ENCODE measurements around the gene GMEB2.
"Not testable (repeated sequence)": the region's sequence is repeated elsewhere in the genome, so short reads cannot be mapped to it uniquely, and the experiment has no call there.

GMEB2 gene

GRCh38 chr20:63611646-63612045 is 15.3 kb downstream of the GMEB2 start:
- H3K4me1 ChIP-seq (ENCODE audit: control insufficient read depth, insufficient read depth, low read length, poor library complexity, severe bottlenecking) = no peaks in the 10 kb centered on the region
- H3K36me3 ChIP-seq (ENCODE audit: control insufficient read depth, insufficient read depth, low read length) = peaks cover 37% of the 10 kb centered on the region
- H3K4me3 ChIP-seq (ENCODE audit: extremely low read depth, insufficient read depth, low read length, poor library complexity, severe bottlenecking) = no peak overlapping the region
- 95 to 98% methylated on average over 8 to 10 of the region's 10 CpGs for WGBS, 2 experiments (ENCODE audit: insufficient coverage in 2 of 2)
- H3K27ac ChIP-seq (ENCODE audit: low read depth, low read length, severe bottlenecking) = no peak overlapping the region
- peaks cover 13% of the 10 kb centered on the region for H3K9me3 ChIP-seq (ENCODE audit: control insufficient read depth, low read length)

- WGBS, 2 experiments (ENCODE audit: insufficient coverage in 2 of 2) = 93 to 95% methylated on average over 16 of the region's 17 CpGs
Measured at GRCh38 chr20:63610581-63611435, 16.1 kb downstream of the GMEB2 start.

GRCh38 chr20:63606686-63607085 is 20.2 kb downstream of the GMEB2 start:
- Histone ChIP-seq H3K9me3 (ENCODE audit: control insufficient read depth, low read length) (no peaks in the 10 kb centered on the region), H3K27ac (ENCODE audit: low read depth, low read length, severe bottlenecking) (no peak overlapping the region)
- WGBS, 2 experiments (ENCODE audit: insufficient coverage in 2 of 2) = 98 to 100% methylated on average over 6 to 8 of the region's 9 CpGs

More at GRCh38 chr20:63610581-63611435, 16.1 kb downstream of the GMEB2 start:
- Histone ChIP-seq H3K27ac (ENCODE audit: low read depth, low read length, severe bottlenecking) (no peak overlapping the region), H3K4me3 (ENCODE audit: extremely low read depth, insufficient read depth, low read length, poor library complexity, severe bottlenecking) (no peak overlapping the region), H3K36me3 (ENCODE audit: control insufficient read depth, insufficient read depth, low read length) (peaks cover 29% of the 10 kb centered on the region), H3K4me1 (ENCODE audit: control insufficient read depth, insufficient read depth, low read length, poor library complexity, severe bottlenecking) (no peaks in the 10 kb centered on the region), H3K9me3 (ENCODE audit: control insufficient read depth, low read length) (peaks cover 13% of the 10 kb centered on the region)

GRCh38 chr20:63602321-63602720 is 24.6 kb downstream of the GMEB2 start:
- Histone ChIP-seq H3K4me3 (ENCODE audit: extremely low read depth, insufficient read depth, low read length, poor library complexity, severe bottlenecking) (no peak overlapping the region), H3K36me3 (ENCODE audit: control insufficient read depth, insufficient read depth, low read length) (peaks cover 45% of the 10 kb centered on the region), H3K4me1 (ENCODE audit: control insufficient read depth, insufficient read depth, low read length, poor library complexity, severe bottlenecking) (no peaks in the 10 kb centered on the region), H3K9me3 (ENCODE audit: control insufficient read depth, low read length) (no peaks in the 10 kb centered on the region), H3K27ac (ENCODE audit: low read depth, low read length, severe bottlenecking) (no peak overlapping the region)
- WGBS, 2 experiments (ENCODE audit: insufficient coverage in 2 of 2) = 88 to 100% methylated on average over 3 of the region's 3 CpGs

More at GRCh38 chr20:63606686-63607085, 20.2 kb downstream of the GMEB2 start:
- H3K36me3 ChIP-seq (ENCODE audit: control insufficient read depth, insufficient read depth, low read length) = peaks cover 16% of the 10 kb centered on the region
- H3K4me3 ChIP-seq (ENCODE audit: extremely low read depth, insufficient read depth, low read length, poor library complexity, severe bottlenecking) = no peak overlapping the region
- H3K4me1 ChIP-seq (ENCODE audit: control insufficient read depth, insufficient read depth, low read length, poor library complexity, severe bottlenecking) = no peaks in the 10 kb centered on the region

GRCh38 chr20:63601679-63602078 is 25.2 kb downstream of the GMEB2 start:
- not testable (repeated sequence) for H3K4me1 ChIP-seq (ENCODE audit: control insufficient read depth, insufficient read depth, low read length, poor library complexity, severe bottlenecking)
- 87 to 91% methylated on average over 5 to 7 of the region's 8 CpGs for WGBS, 2 experiments (ENCODE audit: insufficient coverage in 2 of 2)

GRCh38 chr20:63599396-63600050 is 27.4 kb downstream of the GMEB2 start:
- WGBS, 2 experiments (ENCODE audit: insufficient coverage in 2 of 2) = 89 to 92% methylated on average over 27 of the region's 27 CpGs
- Histone ChIP-seq H3K36me3 (ENCODE audit: control insufficient read depth, insufficient read depth, low read length) (peaks cover 55% of the 10 kb centered on the region), H3K27ac (ENCODE audit: low read depth, low read length, severe bottlenecking) (no peak overlapping the region), H3K4me3 (ENCODE audit: extremely low read depth, insufficient read depth, low read length, poor library complexity, severe bottlenecking) (no peak overlapping the region), H3K4me1 (ENCODE audit: control insufficient read depth, insufficient read depth, low read length, poor library complexity, severe bottlenecking) (no peaks in the 10 kb centered on the region), H3K9me3 (ENCODE audit: control insufficient read depth, low read length) (no peaks in the 10 kb centered on the region)

More at GRCh38 chr20:63601679-63602078, 25.2 kb downstream of the GMEB2 start:
- H3K9me3 ChIP-seq (ENCODE audit: control insufficient read depth, low read length); H3K4me3 ChIP-seq (ENCODE audit: extremely low read depth, insufficient read depth, low read length, poor library complexity, severe bottlenecking); H3K27ac ChIP-seq (ENCODE audit: low read depth, low read length, severe bottlenecking): not testable (repeated sequence)
- peaks cover 45% of the 10 kb centered on the region for H3K36me3 ChIP-seq (ENCODE audit: control insufficient read depth, insufficient read depth, low read length)

GRCh38 chr20:63598479-63599395 is 28.2 kb downstream of the GMEB2 start:
- Histone ChIP-seq H3K36me3 (ENCODE audit: control insufficient read depth, insufficient read depth, low read length) (peaks cover 57% of the 10 kb centered on the region), H3K27ac (ENCODE audit: low read depth, low read length, severe bottlenecking) (no peak overlapping the region), H3K4me1 (ENCODE audit: control insufficient read depth, insufficient read depth, low read length, poor library complexity, severe bottlenecking) (peaks cover 6% of the 10 kb centered on the region), H3K9me3 (ENCODE audit: control insufficient read depth, low read length) (no peaks in the 10 kb centered on the region), H3K4me3 (ENCODE audit: extremely low read depth, insufficient read depth, low read length, poor library complexity, severe bottlenecking) (no peak overlapping the region)
- WGBS, 2 experiments (ENCODE audit: insufficient coverage in 2 of 2) = 92 to 93% methylated on average over 26 to 33 of the region's 33 CpGs

- 91 to 96% methylated on average over 13 to 17 of the region's 23 CpGs for WGBS, 2 experiments (ENCODE audit: insufficient coverage in 2 of 2)
Measured at GRCh38 chr20:63597651-63598478, 29.0 kb downstream of the GMEB2 start.

GRCh38 chr20:63596423-63596822 is 30.5 kb downstream of the GMEB2 start:
- 93 to 94% methylated on average over 6 of the region's 6 CpGs for WGBS, 2 experiments (ENCODE audit: insufficient coverage in 2 of 2)
- Histone ChIP-seq H3K36me3 (ENCODE audit: control insufficient read depth, insufficient read depth, low read length) (peaks cover 61% of the 10 kb centered on the region), H3K4me3 (ENCODE audit: extremely low read depth, insufficient read depth, low read length, poor library complexity, severe bottlenecking) (no peak overlapping the region), H3K4me1 (ENCODE audit: control insufficient read depth, insufficient read depth, low read length, poor library complexity, severe bottlenecking) (peaks cover 6% of the 10 kb centered on the region), H3K27ac (ENCODE audit: low read depth, low read length, severe bottlenecking) (no peak overlapping the region), H3K9me3 (ENCODE audit: control insufficient read depth, low read length) (no peaks in the 10 kb centered on the region)

More at GRCh38 chr20:63597651-63598478, 29.0 kb downstream of the GMEB2 start:
- Histone ChIP-seq H3K27ac (ENCODE audit: low read depth, low read length, severe bottlenecking) (no peak overlapping the region), H3K4me1 (ENCODE audit: control insufficient read depth, insufficient read depth, low read length, poor library complexity, severe bottlenecking) (peaks cover 6% of the 10 kb centered on the region), H3K9me3 (ENCODE audit: control insufficient read depth, low read length) (no peaks in the 10 kb centered on the region), H3K36me3 (ENCODE audit: control insufficient read depth, insufficient read depth, low read length) (peaks cover 61% of the 10 kb centered on the region), H3K4me3 (ENCODE audit: extremely low read depth, insufficient read depth, low read length, poor library complexity, severe bottlenecking) (no peak overlapping the region)

All from mesodermal cell (in vitro differentiated cells).